ENCODE data around the gene SDK1.
"Not testable (repeated sequence)": the region's sequence is repeated elsewhere in the genome, so short reads cannot be mapped to it uniquely, and the experiment has no call there.

Gene SDK1

DNA sequence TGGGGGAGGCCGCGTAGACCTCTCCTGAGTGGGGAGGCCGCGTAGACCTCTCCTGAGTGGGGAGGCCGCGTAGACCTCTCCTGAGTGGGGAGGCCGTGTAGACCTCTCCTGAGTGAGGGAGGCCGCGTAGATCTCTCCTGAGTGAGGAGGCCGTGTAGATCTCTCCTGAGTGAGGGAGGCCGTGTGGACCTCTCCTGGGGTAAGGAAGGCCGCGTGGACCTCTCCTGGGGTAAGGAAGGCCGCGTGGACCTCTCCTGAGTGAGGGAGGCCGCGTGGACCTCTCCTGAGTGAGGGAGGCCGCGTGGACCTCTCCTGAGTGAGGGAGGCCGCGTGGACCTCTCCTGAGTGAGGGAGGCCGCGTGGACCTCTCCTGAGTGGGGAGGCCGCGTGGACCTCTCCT, 963.2 kb downstream of the SDK1 start:
- H3K4me1 ChIP-seq (ENCODE audit: control insufficient read depth, insufficient read depth, low read length, poor library complexity, severe bottlenecking); H3K36me3 ChIP-seq (ENCODE audit: control insufficient read depth, insufficient read depth, low read length); H3K4me3 ChIP-seq (ENCODE audit: insufficient read depth, low read depth, low read length, poor library complexity, severe bottlenecking); H3K9me3 ChIP-seq (ENCODE audit: control insufficient read depth, low read length); H3K27me3 ChIP-seq (replicated peaks; ENCODE audit: control insufficient read depth, insufficient read depth, low read length, poor library complexity, severe bottlenecking); DNase-seq; H3K27ac ChIP-seq (ENCODE audit: insufficient read depth, low read length, poor library complexity, severe bottlenecking): not testable (repeated sequence)

DNA sequence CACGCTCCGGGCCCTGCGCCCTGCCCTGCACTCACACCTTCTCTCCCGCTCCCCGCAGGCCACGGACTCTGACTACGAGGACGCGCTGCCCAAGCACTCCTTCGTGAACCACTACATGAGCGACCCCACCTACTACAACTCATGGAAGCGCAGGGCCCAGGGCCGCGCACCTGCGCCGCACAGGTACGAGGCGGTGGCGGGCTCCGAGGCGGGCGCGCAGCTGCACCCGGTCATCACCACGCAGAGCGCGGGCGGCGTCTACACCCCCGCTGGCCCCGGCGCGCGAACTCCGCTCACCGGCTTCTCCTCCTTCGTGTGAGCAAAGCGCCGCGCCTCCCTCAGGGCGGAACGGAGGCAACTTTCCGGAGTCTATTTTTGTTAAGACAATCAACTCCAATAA, 964.0 kb downstream of the SDK1 start:
- H3K36me3 ChIP-seq (ENCODE audit: control insufficient read depth, insufficient read depth, low read length), result no peaks in the 10 kb centered on the region
- H3K4me1 ChIP-seq (ENCODE audit: control insufficient read depth, insufficient read depth, low read length, poor library complexity, severe bottlenecking), result no peaks in the 10 kb centered on the region
- H3K4me3 ChIP-seq (ENCODE audit: insufficient read depth, low read depth, low read length, poor library complexity, severe bottlenecking), result no peak overlapping the region
- no peak for DNase-seq
- no peaks in the 10 kb centered on the region for H3K27me3 ChIP-seq (replicated peaks; ENCODE audit: control insufficient read depth, insufficient read depth, low read length, poor library complexity, severe bottlenecking)
- no peaks in the 10 kb centered on the region for H3K9me3 ChIP-seq (ENCODE audit: control insufficient read depth, low read length)
- H3K27ac ChIP-seq (ENCODE audit: insufficient read depth, low read length, poor library complexity, severe bottlenecking), result no peak overlapping the region

DNA sequence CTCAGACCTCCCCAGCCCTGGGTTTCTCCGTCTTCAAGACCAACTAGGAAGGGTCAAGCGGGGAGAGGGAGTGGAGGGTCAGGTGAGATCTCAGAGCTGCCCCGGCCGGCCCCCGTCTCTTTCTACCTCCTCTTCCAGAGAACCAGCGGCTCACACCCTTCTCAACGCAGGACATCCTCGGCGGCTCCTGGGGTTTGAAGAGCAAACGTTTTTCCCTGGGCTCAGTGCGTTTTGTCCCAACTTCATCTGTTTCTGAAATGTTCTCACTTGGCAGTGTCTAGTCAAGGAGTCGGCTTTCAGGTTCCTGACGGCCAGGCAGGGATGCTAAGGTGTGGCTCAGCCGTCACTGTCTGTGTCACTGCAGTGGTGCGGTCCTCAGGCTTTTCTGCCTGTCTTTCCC, 964.6 kb downstream of the SDK1 start:
- no peaks in the 10 kb centered on the region for H3K36me3 ChIP-seq (ENCODE audit: control insufficient read depth, insufficient read depth, low read length)
- no peak for DNase-seq
- no peaks in the 10 kb centered on the region for H3K4me1 ChIP-seq (ENCODE audit: control insufficient read depth, insufficient read depth, low read length, poor library complexity, severe bottlenecking)
- H3K27me3 ChIP-seq (replicated peaks; ENCODE audit: control insufficient read depth, insufficient read depth, low read length, poor library complexity, severe bottlenecking), result no peaks in the 10 kb centered on the region
- H3K27ac ChIP-seq (ENCODE audit: insufficient read depth, low read length, poor library complexity, severe bottlenecking), result no peak overlapping the region
- no peak overlapping the region for H3K4me3 ChIP-seq (ENCODE audit: insufficient read depth, low read depth, low read length, poor library complexity, severe bottlenecking)
- no peaks in the 10 kb centered on the region for H3K9me3 ChIP-seq (ENCODE audit: control insufficient read depth, low read length)

DNA sequence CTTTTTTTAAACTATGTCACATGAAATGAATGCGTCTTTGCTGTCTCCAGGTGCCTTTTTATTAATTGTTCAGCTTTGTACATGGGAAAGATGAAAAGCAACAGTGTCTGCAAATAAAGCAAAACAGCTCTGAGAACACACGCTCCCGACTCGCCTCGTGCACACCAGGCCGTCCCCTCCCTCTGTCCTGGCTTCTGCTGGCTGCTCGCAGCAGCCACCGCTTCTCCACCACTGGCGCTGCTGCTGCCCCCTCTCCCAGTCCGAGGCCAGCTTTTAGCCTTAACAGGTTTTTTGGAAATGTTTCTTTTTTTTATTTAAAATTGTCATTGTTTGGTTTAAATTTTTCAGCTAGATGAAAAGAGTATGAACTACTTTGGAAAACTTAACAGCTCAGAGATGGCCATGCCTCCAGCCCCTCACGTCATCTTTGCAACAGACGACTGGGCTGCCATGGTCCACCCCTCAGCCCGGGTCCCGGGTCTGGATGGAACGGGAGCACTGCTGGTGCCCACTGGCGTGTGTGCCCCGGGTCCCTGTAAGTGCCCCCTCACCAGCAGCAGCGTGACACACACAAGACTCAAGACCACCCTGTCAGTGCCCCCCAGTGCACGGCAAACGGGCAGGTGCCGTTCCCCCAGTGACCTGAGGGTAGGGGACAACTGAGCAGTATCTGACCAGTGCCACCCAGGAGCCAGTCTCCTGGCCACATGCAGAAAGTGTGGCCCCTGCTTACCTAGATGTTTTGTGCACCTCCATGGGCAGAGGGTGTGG, 965.4 kb downstream of the SDK1 start:
- Histone ChIP-seq H3K9me3 (ENCODE audit: control insufficient read depth, low read length) (no peaks in the 10 kb centered on the region), H3K27ac (ENCODE audit: insufficient read depth, low read length, poor library complexity, severe bottlenecking) (no peak overlapping the region), H3K27me3 (replicated peaks; ENCODE audit: control insufficient read depth, insufficient read depth, low read length, poor library complexity, severe bottlenecking) (no peaks in the 10 kb centered on the region), H3K36me3 (ENCODE audit: control insufficient read depth, insufficient read depth, low read length) (no peaks in the 10 kb centered on the region), H3K4me3 (ENCODE audit: insufficient read depth, low read depth, low read length, poor library complexity, severe bottlenecking) (no peak overlapping the region), H3K4me1 (ENCODE audit: control insufficient read depth, insufficient read depth, low read length, poor library complexity, severe bottlenecking) (no peaks in the 10 kb centered on the region)
- no peak for DNase-seq

DNA sequence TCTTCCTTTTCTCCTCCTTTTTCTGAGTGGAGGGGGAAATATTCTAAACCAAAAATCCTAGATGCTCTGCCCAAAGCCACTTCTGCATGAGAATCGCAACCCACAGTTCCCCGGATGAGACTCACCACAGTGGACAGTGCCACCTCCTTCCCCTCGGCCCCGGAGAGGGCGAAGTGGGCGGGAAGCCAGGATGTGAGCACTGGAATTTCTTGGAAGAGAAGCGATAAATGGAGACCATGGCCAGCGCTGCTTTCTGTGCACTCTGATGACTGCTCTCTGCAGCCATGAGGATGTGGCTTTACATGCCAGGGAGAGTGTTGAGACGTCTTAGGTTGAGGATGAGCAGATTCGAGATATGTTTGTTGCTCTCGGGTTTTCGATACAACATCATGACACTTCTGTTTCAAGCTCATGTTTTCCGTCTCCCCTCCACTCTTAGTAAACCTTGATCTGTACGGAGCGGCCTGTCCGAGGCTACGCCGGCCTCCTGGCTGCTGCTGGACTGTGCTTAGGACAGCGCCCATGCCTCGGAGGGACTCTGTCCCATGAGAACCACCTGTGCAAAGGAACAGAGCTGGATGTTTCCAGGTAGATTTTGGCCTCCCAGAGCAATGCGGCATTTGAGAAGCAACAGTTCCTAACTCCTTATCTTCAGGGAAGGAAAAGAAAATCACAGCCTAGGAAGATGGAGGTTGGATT, 966.4 kb downstream of the SDK1 start:
- Histone ChIP-seq H3K4me3 (ENCODE audit: insufficient read depth, low read depth, low read length, poor library complexity, severe bottlenecking) (no peak overlapping the region), H3K27ac (ENCODE audit: insufficient read depth, low read length, poor library complexity, severe bottlenecking) (no peak overlapping the region), H3K36me3 (ENCODE audit: control insufficient read depth, insufficient read depth, low read length) (no peaks in the 10 kb centered on the region), H3K9me3 (ENCODE audit: control insufficient read depth, low read length) (no peaks in the 10 kb centered on the region), H3K27me3 (replicated peaks; ENCODE audit: control insufficient read depth, insufficient read depth, low read length, poor library complexity, severe bottlenecking) (no peaks in the 10 kb centered on the region), H3K4me1 (ENCODE audit: control insufficient read depth, insufficient read depth, low read length, poor library complexity, severe bottlenecking) (no peaks in the 10 kb centered on the region)
- DNase-seq, result no peak

DNA sequence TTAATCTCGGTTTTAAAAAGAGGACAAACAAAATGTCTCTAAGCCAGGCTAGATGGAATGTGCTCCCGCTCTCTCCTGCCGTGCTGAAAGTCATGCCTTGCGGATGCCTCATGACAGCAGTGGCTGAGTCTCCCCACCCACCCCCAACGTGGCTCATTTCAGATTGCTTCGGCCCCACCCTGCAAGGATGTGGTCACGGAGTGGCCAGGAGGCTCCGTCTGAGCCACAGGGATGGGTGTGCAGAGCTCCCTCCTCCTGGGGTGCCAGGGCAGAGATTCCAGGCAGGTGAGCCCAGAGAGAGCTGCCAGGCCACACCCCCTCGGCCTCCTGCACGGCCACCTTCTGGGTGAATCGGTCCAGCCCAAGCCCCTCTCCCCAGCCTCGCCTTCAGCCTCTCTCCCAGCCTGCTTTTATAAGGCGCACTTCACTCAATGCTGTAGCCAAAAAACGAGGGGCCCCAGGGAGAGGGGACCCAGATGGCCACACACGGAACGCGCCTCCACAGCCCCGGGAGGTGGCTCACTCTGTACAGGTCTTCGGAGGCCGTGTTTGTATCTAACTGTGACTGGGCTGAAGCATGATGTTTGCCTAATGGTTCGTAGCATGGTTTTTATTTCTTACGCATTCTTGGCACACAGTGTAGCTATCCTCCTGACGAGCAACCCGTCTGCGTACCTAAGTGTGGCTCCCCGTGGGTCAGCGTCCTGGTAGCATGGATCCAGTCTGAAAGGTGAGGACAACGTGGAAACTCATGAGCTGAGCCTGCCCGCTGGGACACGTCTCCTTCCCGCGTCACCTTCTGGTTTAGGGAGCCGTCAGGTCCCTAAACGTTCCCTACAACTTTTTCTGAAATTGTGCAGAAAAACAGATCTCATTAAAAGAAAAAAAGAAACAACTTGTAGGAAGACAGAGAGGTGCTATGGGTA, 967.3 kb downstream of the SDK1 start:
- Histone ChIP-seq H3K4me3 (ENCODE audit: insufficient read depth, low read depth, low read length, poor library complexity, severe bottlenecking) (no peak overlapping the region), H3K9me3 (ENCODE audit: control insufficient read depth, low read length) (no peaks in the 10 kb centered on the region), H3K4me1 (ENCODE audit: control insufficient read depth, insufficient read depth, low read length, poor library complexity, severe bottlenecking) (no peaks in the 10 kb centered on the region), H3K27me3 (replicated peaks; ENCODE audit: control insufficient read depth, insufficient read depth, low read length, poor library complexity, severe bottlenecking) (no peaks in the 10 kb centered on the region), H3K27ac (ENCODE audit: insufficient read depth, low read length, poor library complexity, severe bottlenecking) (no peak overlapping the region), H3K36me3 (ENCODE audit: control insufficient read depth, insufficient read depth, low read length) (no peaks in the 10 kb centered on the region)
- DNase-seq, result no peak

DNA sequence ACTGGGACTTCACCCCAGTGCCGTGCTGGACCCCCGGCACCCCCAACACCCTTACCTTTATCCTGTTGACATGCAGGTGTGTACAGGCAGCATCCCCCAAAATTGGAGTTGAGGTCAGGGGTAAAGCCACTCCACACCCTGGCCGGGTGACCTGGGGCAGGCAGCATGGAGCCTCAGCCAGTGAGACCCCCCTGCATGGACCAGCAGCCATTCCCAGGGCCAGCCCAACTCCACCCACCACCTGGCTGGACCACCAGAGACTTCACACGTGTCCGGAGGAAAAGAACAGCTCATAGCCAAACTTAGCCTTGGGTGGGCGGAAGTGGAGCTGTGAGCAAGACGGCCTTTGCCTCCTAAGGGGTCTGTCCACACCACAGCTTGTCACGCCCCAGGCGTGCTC, 968.0 kb downstream of the SDK1 start:
- no peak for DNase-seq
- Histone ChIP-seq H3K27me3 (replicated peaks; ENCODE audit: control insufficient read depth, insufficient read depth, low read length, poor library complexity, severe bottlenecking) (no peaks in the 10 kb centered on the region), H3K9me3 (ENCODE audit: control insufficient read depth, low read length) (no peaks in the 10 kb centered on the region), H3K36me3 (ENCODE audit: control insufficient read depth, insufficient read depth, low read length) (no peaks in the 10 kb centered on the region), H3K27ac (ENCODE audit: insufficient read depth, low read length, poor library complexity, severe bottlenecking) (no peak overlapping the region), H3K4me1 (ENCODE audit: control insufficient read depth, insufficient read depth, low read length, poor library complexity, severe bottlenecking) (no peaks in the 10 kb centered on the region), H3K4me3 (ENCODE audit: insufficient read depth, low read depth, low read length, poor library complexity, severe bottlenecking) (no peak overlapping the region)

DNA sequence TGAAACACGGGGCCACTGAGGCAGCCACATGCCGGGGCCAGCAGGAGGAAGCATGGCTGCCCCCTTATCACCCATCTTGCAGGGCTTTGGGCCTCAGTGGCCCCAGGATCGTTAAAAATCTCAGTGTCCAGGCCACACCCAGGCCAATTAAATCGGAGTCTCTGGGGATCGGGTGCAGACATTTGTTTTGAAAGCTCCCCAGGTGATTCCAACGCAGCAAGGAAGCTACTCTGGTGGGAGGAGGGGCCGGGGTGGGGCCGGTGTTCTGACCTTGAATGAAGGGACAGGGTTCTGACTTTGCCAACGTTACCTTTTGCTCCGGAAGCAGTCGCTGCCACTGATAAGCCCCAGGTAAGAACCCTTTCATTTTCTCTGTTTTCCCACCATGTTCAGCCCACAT, 968.7 kb downstream of the SDK1 start:
- no peak overlapping the region for H3K27ac ChIP-seq (ENCODE audit: insufficient read depth, low read length, poor library complexity, severe bottlenecking)
- H3K27me3 ChIP-seq (replicated peaks; ENCODE audit: control insufficient read depth, insufficient read depth, low read length, poor library complexity, severe bottlenecking), result no peaks in the 10 kb centered on the region
- H3K4me1 ChIP-seq (ENCODE audit: control insufficient read depth, insufficient read depth, low read length, poor library complexity, severe bottlenecking), result no peaks in the 10 kb centered on the region
- no peaks in the 10 kb centered on the region for H3K36me3 ChIP-seq (ENCODE audit: control insufficient read depth, insufficient read depth, low read length)
- no peak overlapping the region for H3K4me3 ChIP-seq (ENCODE audit: insufficient read depth, low read depth, low read length, poor library complexity, severe bottlenecking)
- H3K9me3 ChIP-seq (ENCODE audit: control insufficient read depth, low read length), result no peaks in the 10 kb centered on the region
- no peak for DNase-seq

DNA sequence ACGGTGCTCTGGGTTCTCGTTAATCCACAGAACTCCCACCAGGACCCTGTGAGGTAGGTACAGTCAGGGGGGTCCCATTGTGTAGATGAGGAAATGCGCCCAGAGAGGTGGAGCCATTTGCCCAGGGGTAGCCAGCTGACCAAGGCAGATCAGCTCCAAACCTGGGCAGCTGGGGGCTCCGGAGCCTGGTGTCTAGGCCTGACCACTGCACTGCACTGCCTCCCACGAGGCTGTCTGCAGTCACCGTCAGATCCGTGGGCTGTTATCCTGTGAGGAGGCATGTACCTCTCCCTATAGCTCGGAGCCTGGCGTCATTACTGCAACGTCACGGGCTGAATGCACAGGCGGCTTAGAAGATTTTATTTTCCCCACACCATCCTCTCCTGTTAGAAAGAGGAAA, 969.2 kb downstream of the SDK1 start:
- Histone ChIP-seq H3K4me1 (ENCODE audit: control insufficient read depth, insufficient read depth, low read length, poor library complexity, severe bottlenecking) (no peaks in the 10 kb centered on the region), H3K27ac (ENCODE audit: insufficient read depth, low read length, poor library complexity, severe bottlenecking) (no peak overlapping the region), H3K9me3 (ENCODE audit: control insufficient read depth, low read length) (no peaks in the 10 kb centered on the region), H3K4me3 (ENCODE audit: insufficient read depth, low read depth, low read length, poor library complexity, severe bottlenecking) (no peak overlapping the region), H3K36me3 (ENCODE audit: control insufficient read depth, insufficient read depth, low read length) (no peaks in the 10 kb centered on the region), H3K27me3 (replicated peaks; ENCODE audit: control insufficient read depth, insufficient read depth, low read length, poor library complexity, severe bottlenecking) (no peaks in the 10 kb centered on the region)
- DNase-seq, result no peak

Data from effector memory CD4-positive, alpha-beta T cell (primary cell).